H1 (cell line): Measurements from ENCODE around the gene INPP5B. TPM values are rescaled to one million over a fixed set of nuclear protein-coding genes. Genes with fewer than 3 reads are reported as not detected.

Source experiments
- CBX8 ChIP-seq: fragments of 300-800, 300-1000 bp; sonication (generic); IDR thresholded peaks from 2 replicates; pipeline ENCODE4 v1.7.1; 2016; ENCODE audit warnings: low read depth, low read length, borderline replicate concordance
- RBBP5 ChIP-seq: IDR thresholded peaks from 2 replicates; pipeline ENCODE4 v1.7.1; 2012; ENCODE audit warnings: low read depth, mild to moderate bottlenecking, inconsistent platforms, low read length, moderate library complexity, borderline replicate concordance
- TCF12 ChIP-seq: IDR thresholded peaks from 2 replicates; pipeline ENCODE4 v1.6.1; 2011; ENCODE audit warnings: low read depth, mild to moderate bottlenecking, low read length
- polyA plus RNA-seq, 7 experiments: library from polyadenylated mRNA; depleted of rRNA in 3 of 7; stranded (reverse) in 5 of 7; unstranded in 2 of 7; fragments of >200 nt in 5 of 7; fragments of 200-250 nt in 2 of 7; gene quantifications; 1 replicate in 5 of 7; 2 replicates in 1 of 7; 4 replicates in 1 of 7; pipeline versions ENCODE4 v1.2.1 to v1.2.3, GENCODE V29; 2011 to 2013; ENCODE audit warnings: missing spikeins in 2 of 7, mixed read lengths in 2 of 7
- total RNA-seq: library from RNA; stranded (reverse); fragmentation: NEBNext Ultra II Directional; extraction: Animal tissue kit (Norgen Biotek cat#: 25700); gene quantifications from 2 replicates; pipeline ENCODE4 v1.2.1, GENCODE V29; 2021
- TF ChIP-seq, protein P1 (sequence below): fragments of 300-600 bp; sonication (generic); IDR thresholded peaks from 2 replicates; pipeline ENCODE4 v1.7.1; 2012; ENCODE audit warnings: low read length, moderate library complexity, mild to moderate bottlenecking, inconsistent platforms; ENCODE audit not compliant: insufficient replicate concordance

The INPP5B gene
- total and polyA plus RNA-seq, 2 of the 8 experiments (the other 6 are each of a cell fraction or from before 2014, with no cell fraction given): 14.0 to 23.7 TPM

DNA sequence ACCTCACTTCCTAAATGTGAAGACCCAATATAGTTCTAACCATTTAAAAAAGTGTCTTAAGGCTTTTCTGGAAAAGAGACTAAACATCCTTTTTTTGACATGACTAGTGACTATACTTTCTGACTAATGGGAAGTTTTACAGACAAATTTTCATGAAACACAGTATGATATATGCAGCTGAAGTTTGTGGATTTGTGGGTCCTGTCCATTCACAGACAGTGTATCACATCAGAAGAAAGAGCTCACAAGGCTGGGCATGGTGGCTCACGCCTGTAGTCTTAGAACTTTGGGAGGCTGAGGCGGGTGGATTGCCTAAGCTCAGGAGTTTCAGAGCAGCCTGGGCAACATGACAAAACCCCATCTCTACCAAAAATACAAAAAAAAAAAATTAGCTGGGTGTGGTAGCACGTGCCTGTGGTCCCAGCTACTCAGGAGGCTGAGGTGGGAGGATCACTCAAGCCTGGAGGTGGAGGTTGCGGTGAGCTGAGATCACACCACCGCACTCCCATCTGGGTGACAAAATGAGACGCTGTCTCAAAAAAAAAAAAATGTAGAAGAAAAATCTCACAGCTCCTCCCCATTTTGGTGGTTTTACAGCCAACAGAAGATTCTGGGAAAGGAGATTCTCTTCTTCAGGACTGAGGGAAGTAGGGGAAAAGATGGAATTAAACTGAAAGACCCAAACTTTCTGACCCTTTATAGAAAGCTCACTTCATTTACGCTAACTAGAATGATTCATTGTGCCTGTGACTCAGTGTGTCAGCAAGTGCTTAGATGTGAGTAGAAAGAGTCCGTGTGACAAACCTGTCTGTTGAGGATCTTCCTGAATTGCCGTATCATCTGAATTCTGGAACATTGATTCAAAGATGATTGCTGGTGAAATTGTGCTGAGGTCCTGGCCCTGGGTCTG lies 123.7 kb downstream of the INPP5B start (continued):
- TF ChIP-seq, protein P1, sequence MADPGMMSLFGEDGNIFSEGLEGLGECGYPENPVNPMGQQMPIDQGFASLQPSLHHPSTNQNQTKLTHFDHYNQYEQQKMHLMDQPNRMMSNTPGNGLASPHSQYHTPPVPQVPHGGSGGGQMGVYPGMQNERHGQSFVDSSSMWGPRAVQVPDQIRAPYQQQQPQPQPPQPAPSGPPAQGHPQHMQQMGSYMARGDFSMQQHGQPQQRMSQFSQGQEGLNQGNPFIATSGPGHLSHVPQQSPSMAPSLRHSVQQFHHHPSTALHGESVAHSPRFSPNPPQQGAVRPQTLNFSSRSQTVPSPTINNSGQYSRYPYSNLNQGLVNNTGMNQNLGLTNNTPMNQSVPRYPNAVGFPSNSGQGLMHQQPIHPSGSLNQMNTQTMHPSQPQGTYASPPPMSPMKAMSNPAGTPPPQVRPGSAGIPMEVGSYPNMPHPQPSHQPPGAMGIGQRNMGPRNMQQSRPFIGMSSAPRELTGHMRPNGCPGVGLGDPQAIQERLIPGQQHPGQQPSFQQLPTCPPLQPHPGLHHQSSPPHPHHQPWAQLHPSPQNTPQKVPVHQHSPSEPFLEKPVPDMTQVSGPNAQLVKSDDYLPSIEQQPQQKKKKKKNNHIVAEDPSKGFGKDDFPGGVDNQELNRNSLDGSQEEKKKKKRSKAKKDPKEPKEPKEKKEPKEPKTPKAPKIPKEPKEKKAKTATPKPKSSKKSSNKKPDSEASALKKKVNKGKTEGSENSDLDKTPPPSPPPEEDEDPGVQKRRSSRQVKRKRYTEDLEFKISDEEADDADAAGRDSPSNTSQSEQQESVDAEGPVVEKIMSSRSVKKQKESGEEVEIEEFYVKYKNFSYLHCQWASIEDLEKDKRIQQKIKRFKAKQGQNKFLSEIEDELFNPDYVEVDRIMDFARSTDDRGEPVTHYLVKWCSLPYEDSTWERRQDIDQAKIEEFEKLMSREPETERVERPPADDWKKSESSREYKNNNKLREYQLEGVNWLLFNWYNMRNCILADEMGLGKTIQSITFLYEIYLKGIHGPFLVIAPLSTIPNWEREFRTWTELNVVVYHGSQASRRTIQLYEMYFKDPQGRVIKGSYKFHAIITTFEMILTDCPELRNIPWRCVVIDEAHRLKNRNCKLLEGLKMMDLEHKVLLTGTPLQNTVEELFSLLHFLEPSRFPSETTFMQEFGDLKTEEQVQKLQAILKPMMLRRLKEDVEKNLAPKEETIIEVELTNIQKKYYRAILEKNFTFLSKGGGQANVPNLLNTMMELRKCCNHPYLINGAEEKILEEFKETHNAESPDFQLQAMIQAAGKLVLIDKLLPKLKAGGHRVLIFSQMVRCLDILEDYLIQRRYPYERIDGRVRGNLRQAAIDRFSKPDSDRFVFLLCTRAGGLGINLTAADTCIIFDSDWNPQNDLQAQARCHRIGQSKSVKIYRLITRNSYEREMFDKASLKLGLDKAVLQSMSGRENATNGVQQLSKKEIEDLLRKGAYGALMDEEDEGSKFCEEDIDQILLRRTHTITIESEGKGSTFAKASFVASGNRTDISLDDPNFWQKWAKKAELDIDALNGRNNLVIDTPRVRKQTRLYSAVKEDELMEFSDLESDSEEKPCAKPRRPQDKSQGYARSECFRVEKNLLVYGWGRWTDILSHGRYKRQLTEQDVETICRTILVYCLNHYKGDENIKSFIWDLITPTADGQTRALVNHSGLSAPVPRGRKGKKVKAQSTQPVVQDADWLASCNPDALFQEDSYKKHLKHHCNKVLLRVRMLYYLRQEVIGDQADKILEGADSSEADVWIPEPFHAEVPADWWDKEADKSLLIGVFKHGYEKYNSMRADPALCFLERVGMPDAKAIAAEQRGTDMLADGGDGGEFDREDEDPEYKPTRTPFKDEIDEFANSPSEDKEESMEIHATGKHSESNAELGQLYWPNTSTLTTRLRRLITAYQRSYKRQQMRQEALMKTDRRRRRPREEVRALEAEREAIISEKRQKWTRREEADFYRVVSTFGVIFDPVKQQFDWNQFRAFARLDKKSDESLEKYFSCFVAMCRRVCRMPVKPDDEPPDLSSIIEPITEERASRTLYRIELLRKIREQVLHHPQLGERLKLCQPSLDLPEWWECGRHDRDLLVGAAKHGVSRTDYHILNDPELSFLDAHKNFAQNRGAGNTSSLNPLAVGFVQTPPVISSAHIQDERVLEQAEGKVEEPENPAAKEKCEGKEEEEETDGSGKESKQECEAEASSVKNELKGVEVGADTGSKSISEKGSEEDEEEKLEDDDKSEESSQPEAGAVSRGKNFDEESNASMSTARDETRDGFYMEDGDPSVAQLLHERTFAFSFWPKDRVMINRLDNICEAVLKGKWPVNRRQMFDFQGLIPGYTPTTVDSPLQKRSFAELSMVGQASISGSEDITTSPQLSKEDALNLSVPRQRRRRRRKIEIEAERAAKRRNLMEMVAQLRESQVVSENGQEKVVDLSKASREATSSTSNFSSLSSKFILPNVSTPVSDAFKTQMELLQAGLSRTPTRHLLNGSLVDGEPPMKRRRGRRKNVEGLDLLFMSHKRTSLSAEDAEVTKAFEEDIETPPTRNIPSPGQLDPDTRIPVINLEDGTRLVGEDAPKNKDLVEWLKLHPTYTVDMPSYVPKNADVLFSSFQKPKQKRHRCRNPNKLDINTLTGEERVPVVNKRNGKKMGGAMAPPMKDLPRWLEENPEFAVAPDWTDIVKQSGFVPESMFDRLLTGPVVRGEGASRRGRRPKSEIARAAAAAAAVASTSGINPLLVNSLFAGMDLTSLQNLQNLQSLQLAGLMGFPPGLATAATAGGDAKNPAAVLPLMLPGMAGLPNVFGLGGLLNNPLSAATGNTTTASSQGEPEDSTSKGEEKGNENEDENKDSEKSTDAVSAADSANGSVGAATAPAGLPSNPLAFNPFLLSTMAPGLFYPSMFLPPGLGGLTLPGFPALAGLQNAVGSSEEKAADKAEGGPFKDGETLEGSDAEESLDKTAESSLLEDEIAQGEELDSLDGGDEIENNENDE: no peak
- TF ChIP-seq RBBP5: no peak
- TF ChIP-seq CBX8: no peak
- no peak for TF ChIP-seq TCF12
